ENCODE results near the gene TIMM29.

The TIMM29 gene

GRCh38 chr19:10928563-10929401, at the start of gene TIMM29, which contains the start of gene YIPF2 (continued):
- TF ChIP-seq PRDM2 (tag by site-specific recombination; IDR thresholded peaks at IDR 0.05; ENCODE audit: borderline replicate concordance) (no peak), WT1 (tag by site-specific recombination; IDR thresholded peaks at IDR 0.05) (no peak), AEBP2 (tag by site-specific recombination; IDR thresholded peaks at IDR 0.05; ENCODE audit: borderline replicate concordance) (no peak), CTCF (tag by site-specific recombination; IDR thresholded peaks at IDR 0.05) (no peak), SCRT1 (tag by site-specific recombination; IDR thresholded peaks at IDR 0.05; ENCODE audit: borderline replicate concordance) (peak; percentile 71; the same call in 1 of the 2 replicates), ZBTB48 (tag by site-specific recombination; IDR thresholded peaks at IDR 0.05) (peak; percentile 18; the same call in 1 of the 2 replicates), ZNF670 (tag by site-specific recombination; IDR thresholded peaks at IDR 0.05; ENCODE audit: low read depth) (no peak), ZNF302 (tag by site-specific recombination; IDR thresholded peaks at IDR 0.05; ENCODE audit: low read depth) (no peak), ZNF214 (tag by site-specific recombination; IDR thresholded peaks at IDR 0.05; ENCODE audit: borderline replicate concordance) (no peak), PATZ1 (tag by site-specific recombination; IDR thresholded peaks at IDR 0.05) (peak; percentile 53; the same call in 1 of the 2 replicates), GLIS1 (tag by site-specific recombination; IDR thresholded peaks at IDR 0.05) (peak; percentile 44; the same call in 1 of the 2 replicates), ZFP41 (tag by site-specific recombination; IDR thresholded peaks at IDR 0.05; ENCODE audit: borderline replicate concordance) (no peak), ZNF416 (tag by site-specific recombination; IDR thresholded peaks at IDR 0.05) (no peak), ZFP69B (tag by site-specific recombination; IDR thresholded peaks at IDR 0.05) (peak; percentile 43), ZNF10 (tag by site-specific recombination; IDR thresholded peaks at IDR 0.05) (no peak), ZEB2 (tag by site-specific recombination; IDR thresholded peaks at IDR 0.05) (peak; percentile 50; the same call in 1 of the 2 replicates), MZF1 (tag by site-specific recombination; IDR thresholded peaks at IDR 0.05; ENCODE audit: borderline replicate concordance) (no peak), ZBTB17 (tag by site-specific recombination; IDR thresholded peaks at IDR 0.05) (no peak; the same call in 1 of the 2 replicates), INSM2 (tag by site-specific recombination; IDR thresholded peaks at IDR 0.05) (peak; percentile 71), ZNF148 (tag by site-specific recombination; IDR thresholded peaks at IDR 0.05; ENCODE audit: borderline replicate concordance) (no peak), EGR2 (tag by site-specific recombination; IDR thresholded peaks at IDR 0.05; ENCODE audit: low read depth) (peak; percentile 85), ZNF132 (tag by site-specific recombination; IDR thresholded peaks at IDR 0.05; ENCODE audit: borderline replicate concordance) (no peak), HOXD13 (CRISPR knock-in tag; IDR thresholded peaks at IDR 0.05; ENCODE audit: borderline replicate concordance) (no peak)

All from HEK293 (cell line).